ENCODE measurements around the gene HTT. TPM values are rescaled to one million over a fixed set of nuclear protein-coding genes. Genes with fewer than 3 reads are reported as not detected.

HTT gene
- total RNA-seq, 1 experiment from 2014 or later, result 37.4 TPM

- H4K20me1 ChIP-seq (ENCODE audit: insufficient read depth), result no peaks in the 10 kb centered on the region
- TF ChIP-seq REST (IDR thresholded peaks at IDR 0.05; ENCODE audit: low read depth) (no peak), POLR2AphosphoS5 (IDR thresholded peaks at IDR 0.05; ENCODE audit: low read depth, low read length) (no peak), CTCF (IDR thresholded peaks at IDR 0.05 in 2 of 3, conservative IDR thresholded peaks at IDR 0.05 in 1 of 3; ENCODE audit: borderline replicate concordance in 1 of 3, insufficient read depth in 1 of 3, low read depth in 2 of 3, low read length in 2 of 3) (no peak), FOSL1 (IDR thresholded peaks at IDR 0.05; ENCODE audit: low read depth) (no peak), EZH2 (IDR thresholded peaks at IDR 0.05) (no peak), JUND (IDR thresholded peaks at IDR 0.05) (no peak), ATF3 (IDR thresholded peaks at IDR 0.05) (no peak), CBX3 (IDR thresholded peaks at IDR 0.05; ENCODE audit: low read depth) (no peak)
- BruUV-seq (replicated peaks), result TSS peak; percentile 72
- peak overlapping the region; percentile 73 to 76 for H3K4me3 ChIP-seq (replicated peaks in 1 of 2; ENCODE audit: low read depth in 1 of 2, low read length in 2 of 2)
- H2AFZ ChIP-seq (ENCODE audit: low read depth, low read length, poor library complexity, severe bottlenecking), result peak overlapping the region; percentile 65
- peak overlapping the region; percentile 82 for H3K27ac ChIP-seq (ENCODE audit: low read depth, low read length)
- CTCF ChIA-PET, result no interaction called here
- H3K4me2 ChIP-seq (ENCODE audit: low read length), result peak overlapping the region; percentile 98
- H3K27me3 ChIP-seq (ENCODE audit: insufficient read depth, low read length), result no peaks in the 10 kb centered on the region
- H3K9me2 ChIP-seq (ENCODE audit: insufficient read depth), result no peaks in the 10 kb centered on the region
- RAD21 ChIA-PET (ENCODE audit: low non-redundant PET in 1 of 2, low total read pairs in 2 of 2, uncharacterized antibody in 2 of 2, unreplicated experiment in 2 of 2), result no interaction called here
- DNase-seq (ENCODE audit: low read depth, low spot score) (no peak), ATAC-seq (peak; percentile 2; the same call in 1 of the 2 replicates)
- POLR2A ChIA-PET, result no interaction called here
- intact Hi-C loops (cut with micrococcal nuclease), result no loop called here
- H3K9me3 ChIP-seq (ENCODE audit: control insufficient read depth in 1 of 2, insufficient read depth in 1 of 2, low read depth in 1 of 2, low read length in 2 of 2), result no peaks in the 10 kb centered on the region
- peaks cover 6% of the 10 kb centered on the region; the same call in 1 of the 2 replicates for H3K79me2 ChIP-seq (ENCODE audit: insufficient read depth, low read length)
- peak overlapping the region; percentile 68 for H3K9ac ChIP-seq (ENCODE audit: low read length)
- no peaks in the 10 kb centered on the region for H3K36me3 ChIP-seq (ENCODE audit: control insufficient read depth in 1 of 2, insufficient read depth in 2 of 2, low read length in 2 of 2)
- H3K4me1 ChIP-seq (ENCODE audit: control insufficient read depth in 1 of 2, insufficient read depth in 2 of 2, low read length in 2 of 2), result peaks cover 14 to 24% of the 10 kb centered on the region in 2 experiments
Observed at GRCh38 chr4:3291411-3291968, 217.0 kb downstream of the HTT start.
